ENCODE data around the gene SLC6A8.

SLC6A8 gene

GRCh38 chrX:153646620-153647373 is 40.9 kb upstream of the SLC6A8 start, which contains the start of gene DUSP9:
Gene DUSP9 (plus strand): TSS chrX:153647203. CDS start chrX:153647954, 751 bp downstream.
- TF ChIP-seq FOXM1 (IDR thresholded peaks at IDR 0.05; ENCODE audit: borderline replicate concordance, low read depth) = no peak
- peak; percentile 65; the same call in 1 of the 2 replicates for TF ChIP-seq MAX (IDR thresholded peaks at IDR 0.05)

- TF ChIP-seq REST (IDR thresholded peaks at IDR 0.05; ENCODE audit: low read depth) (no peak), TEAD4 (IDR thresholded peaks at IDR 0.05) (no peak), EP300 (IDR thresholded peaks at IDR 0.05; ENCODE audit: borderline replicate concordance) (no peak), CEBPB (IDR thresholded peaks at IDR 0.05) (no peak), USF1 (IDR thresholded peaks at IDR 0.05) (no peak), CREB1 (IDR thresholded peaks at IDR 0.05; ENCODE audit: low read depth) (no peak), YY1 (IDR thresholded peaks at IDR 0.05; ENCODE audit: low read depth) (no peak), TCF12 (IDR thresholded peaks at IDR 0.05; ENCODE audit: low read depth) (no peak)
Measured at GRCh38 chrX:153647461-153648357, 40.0 kb upstream of the SLC6A8 start.

GRCh38 chrX:153648358-153649177 is 39.2 kb upstream of the SLC6A8 start:
- TF ChIP-seq CEBPB (IDR thresholded peaks at IDR 0.05) (no peak), TAF1 (IDR thresholded peaks at IDR 0.05; ENCODE audit: low read depth) (no peak), FOXM1 (IDR thresholded peaks at IDR 0.05; ENCODE audit: borderline replicate concordance, low read depth) (no peak)

GRCh38 chrX:153649178-153649914 is 38.4 kb upstream of the SLC6A8 start:
- peak; percentile 74 for TF ChIP-seq RAD21 (IDR thresholded peaks at IDR 0.05; ENCODE audit: low read depth)
- no peak for TF ChIP-seq ZBTB7A (IDR thresholded peaks at IDR 0.05; ENCODE audit: low read depth)
- no peak for TF ChIP-seq TEAD4 (IDR thresholded peaks at IDR 0.05)
- no peak for TF ChIP-seq CREB1 (IDR thresholded peaks at IDR 0.05; ENCODE audit: low read depth)

- TF ChIP-seq CREB1 (IDR thresholded peaks at IDR 0.05; ENCODE audit: low read depth) = no peak
- TF ChIP-seq EP300 (IDR thresholded peaks at IDR 0.05; ENCODE audit: borderline replicate concordance) = no peak
- TF ChIP-seq EGR1 (IDR thresholded peaks at IDR 0.05) = no peak
- TF ChIP-seq CEBPB (IDR thresholded peaks at IDR 0.05) = no peak
- no peak for TF ChIP-seq TEAD4 (IDR thresholded peaks at IDR 0.05)
Measured at GRCh38 chrX:153649915-153650782, 37.6 kb upstream of the SLC6A8 start.

GRCh38 chrX:153650959-153651358 is 36.8 kb upstream of the SLC6A8 start:
- TF ChIP-seq USF1 (IDR thresholded peaks at IDR 0.05) (no peak), REST (IDR thresholded peaks at IDR 0.05; ENCODE audit: low read depth) (no peak), EP300 (IDR thresholded peaks at IDR 0.05; ENCODE audit: borderline replicate concordance) (no peak), RAD21 (IDR thresholded peaks at IDR 0.05; ENCODE audit: low read depth) (no peak), EGR1 (IDR thresholded peaks at IDR 0.05) (no peak), ZBTB7A (IDR thresholded peaks at IDR 0.05; ENCODE audit: low read depth) (no peak), YY1 (IDR thresholded peaks at IDR 0.05; ENCODE audit: low read depth) (no peak), CEBPB (IDR thresholded peaks at IDR 0.05) (no peak)

All from Ishikawa (cell line).